NCI-H748 treated with DMSO at 0.1 percent for 48 hours (cell line): ENCODE results near the gene FAM200B.

ENCODE experiments used
- DNase-seq: peaks from one replicate; lab custom pipeline; 2025; lab: John Stamatoyannopoulos, UW

FAM200B gene

GRCh38 chr4:15737255-15737654 lies 55.6 kb downstream of the FAM200B start:
- no peak for DNase-seq

DNA sequence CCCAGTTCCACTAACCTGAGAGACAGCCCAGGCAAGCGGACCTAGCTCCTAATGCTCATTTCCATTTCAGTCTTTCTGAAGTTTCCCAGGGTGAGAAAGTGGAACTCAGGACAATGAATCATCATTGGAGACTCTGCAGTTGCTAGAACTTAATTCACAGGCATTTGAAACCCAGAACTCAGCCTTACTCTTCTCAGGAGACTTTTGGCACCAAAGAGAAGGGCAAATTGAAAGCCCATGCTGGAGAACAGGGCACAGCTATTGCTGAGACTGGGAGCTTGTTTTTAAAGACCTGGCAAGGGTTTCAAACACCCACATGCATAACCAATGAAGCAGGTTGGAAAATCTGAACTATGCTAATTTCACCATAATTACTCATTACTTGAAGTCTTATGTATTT lies 57.2 kb downstream of the FAM200B start:
- DNase-seq: no peak
